GM18868 (cell line): ENCODE measurements around the gene SORCS3.

Experiments
- ATAC-seq: cut with Tn5 transposase; IDR thresholded peaks from one replicate; pipeline ENCODE4 v1.9.1; 2021; ENCODE audit warnings: mild to moderate bottlenecking, moderate library complexity; ENCODE audit not compliant: unreplicated experiment

Gene SORCS3

GRCh38 chr10:104966563-104967297, 325.6 kb downstream of the SORCS3 start:
- no peak for ATAC-seq

GRCh38 chr10:104980368-104980767, 339.3 kb downstream of the SORCS3 start:
- no peak for ATAC-seq

GRCh38 chr10:104981995-104982394, 340.9 kb downstream of the SORCS3 start:
- ATAC-seq, result no peak

- no peak for ATAC-seq
These were observed 347.6 kb downstream of the SORCS3 start for GRCh38 chr10:104988686-104989085.

GRCh38 chr10:104989880-104990279, 348.8 kb downstream of the SORCS3 start:
- no peak for ATAC-seq

GRCh38 chr10:104993085-104993484, 352.0 kb downstream of the SORCS3 start:
- ATAC-seq, result no peak

- no peak for ATAC-seq
These were observed 360.2 kb downstream of the SORCS3 start for GRCh38 chr10:105001269-105001668.

- no peak for ATAC-seq
These were observed 369.5 kb downstream of the SORCS3 start for GRCh38 chr10:105010411-105011121.

- peak; percentile 79 for ATAC-seq
These were observed 376.0 kb downstream of the SORCS3 start for GRCh38 chr10:105017116-105017515.

- ATAC-seq, result no peak
These were observed 376.6 kb downstream of the SORCS3 start for GRCh38 chr10:105017691-105018090.

- ATAC-seq, result no peak
These were observed 382.4 kb downstream of the SORCS3 start for GRCh38 chr10:105023211-105024111.

- ATAC-seq, result no peak
These were observed 383.1 kb downstream of the SORCS3 start for GRCh38 chr10:105024184-105024583.

GRCh38 chr10:105025092-105025491, 384.0 kb downstream of the SORCS3 start:
- no peak for ATAC-seq

GRCh38 chr10:105026566-105026965, 385.5 kb downstream of the SORCS3 start:
- no peak for ATAC-seq

GRCh38 chr10:105029286-105029685, 388.2 kb downstream of the SORCS3 start:
- no peak for ATAC-seq

GRCh38 chr10:105037022-105037421, 395.9 kb downstream of the SORCS3 start:
- ATAC-seq, result no peak

- ATAC-seq, result no peak
These were observed 400.9 kb downstream of the SORCS3 start for GRCh38 chr10:105041956-105042355.

GRCh38 chr10:105042906-105043552, 401.9 kb downstream of the SORCS3 start:
- ATAC-seq, result no peak

- ATAC-seq, result no peak
These were observed 403.8 kb downstream of the SORCS3 start for GRCh38 chr10:105044902-105045301.

- no peak for ATAC-seq
These were observed 415.3 kb downstream of the SORCS3 start for GRCh38 chr10:105056413-105056812.

- ATAC-seq, result no peak
These were observed 421.9 kb downstream of the SORCS3 start for GRCh38 chr10:105062951-105063350.
